GM10847 (cell line): ENCODE measurements around the gene MAPT.

Source experiments
- POLR2A ChIP-seq: IDR thresholded peaks from 2 replicates; pipeline ENCODE4 v1.6.1; 2011; ENCODE audit not compliant: insufficient read length; ENCODE audit errors: extremely low read depth

The MAPT gene

GRCh38 chr17:46002973-46003316 is 108.6 kb downstream of the MAPT start:
- TF ChIP-seq POLR2A, result no peak

- TF ChIP-seq POLR2A, result no peak
Observed at GRCh38 chr17:46003907-46004748, 109.8 kb downstream of the MAPT start.

GRCh38 chr17:46007461-46007965 is 113.2 kb downstream of the MAPT start:
- no peak for TF ChIP-seq POLR2A

GRCh38 chr17:46008591-46008990 is 114.2 kb downstream of the MAPT start:
- no peak for TF ChIP-seq POLR2A

- TF ChIP-seq POLR2A, result no peak
Observed at GRCh38 chr17:46009681-46010596, 115.6 kb downstream of the MAPT start.

- no peak for TF ChIP-seq POLR2A
Observed at GRCh38 chr17:46010597-46011186, 116.3 kb downstream of the MAPT start.

- no peak for TF ChIP-seq POLR2A
Observed at GRCh38 chr17:46011711-46012505, 117.6 kb downstream of the MAPT start.

GRCh38 chr17:46012506-46013079 is 118.2 kb downstream of the MAPT start:
- no peak for TF ChIP-seq POLR2A

GRCh38 chr17:46013127-46013501 is 118.8 kb downstream of the MAPT start:
- no peak for TF ChIP-seq POLR2A

- TF ChIP-seq POLR2A, result no peak
Observed at GRCh38 chr17:46013502-46014165, 119.3 kb downstream of the MAPT start.

- no peak for TF ChIP-seq POLR2A
Observed at GRCh38 chr17:46020023-46020761, 125.8 kb downstream of the MAPT start.

GRCh38 chr17:46020998-46021397 is 126.6 kb downstream of the MAPT start:
- no peak for TF ChIP-seq POLR2A

GRCh38 chr17:46023783-46024388 is 129.5 kb downstream of the MAPT start:
- no peak for TF ChIP-seq POLR2A

- TF ChIP-seq POLR2A, result no peak
Observed at GRCh38 chr17:46024590-46024989, 130.2 kb downstream of the MAPT start.
